GM10847 (cell line): Measurements from ENCODE around the gene FBXO41.

Source experiments
- POLR2A ChIP-seq: IDR thresholded peaks from 2 replicates; pipeline ENCODE4 v1.6.1; 2011; ENCODE audit not compliant: insufficient read length; ENCODE audit errors: extremely low read depth

Gene FBXO41

GRCh38 chr2:73268830-73269685 lies 15.2 kb downstream of the FBXO41 start:
- TF ChIP-seq POLR2A = no peak

DNA sequence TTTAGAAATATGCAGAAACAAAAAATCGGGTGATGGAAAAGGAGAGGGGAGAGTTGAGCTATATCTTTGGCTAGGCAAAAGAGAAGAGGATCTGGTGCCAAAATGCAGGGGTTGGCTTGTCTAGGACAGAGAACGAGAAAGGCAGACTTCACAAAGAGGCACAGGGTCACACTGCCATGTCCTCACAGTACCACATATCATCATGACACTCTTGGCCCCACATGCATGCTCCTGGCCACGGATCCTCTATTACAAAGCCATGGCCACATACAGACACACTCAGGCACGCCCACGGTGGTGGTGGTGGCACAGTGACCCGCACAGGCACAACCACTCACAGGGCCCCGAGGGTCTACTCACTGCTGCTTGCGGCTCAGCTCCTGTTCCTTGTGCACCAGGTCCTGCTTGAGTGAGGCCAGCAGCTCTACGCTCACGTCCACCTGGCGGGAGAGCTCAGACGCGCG lies 15.9 kb downstream of the FBXO41 start:
- TF ChIP-seq POLR2A = no peak

DNA sequence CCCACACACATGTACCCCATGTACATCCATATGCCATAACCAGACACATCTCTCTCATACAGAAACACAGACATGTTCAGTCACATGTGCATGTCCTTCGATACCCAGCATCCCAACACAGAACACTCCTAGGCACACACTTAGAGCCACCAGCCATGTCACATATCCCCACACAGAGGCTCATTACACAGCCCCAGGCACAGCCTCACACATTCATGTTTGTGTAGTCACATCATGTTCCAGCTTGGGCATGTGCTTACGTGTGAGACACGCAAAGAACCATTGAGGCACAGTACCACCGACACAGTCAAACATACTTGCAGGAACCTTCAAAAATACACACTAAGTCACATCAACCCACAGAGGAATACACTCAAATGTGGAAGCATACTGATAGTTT lies 17.3 kb downstream of the FBXO41 start:
- no peak for TF ChIP-seq POLR2A

- TF ChIP-seq POLR2A = no peak
Measured at GRCh38 chr2:73266061-73266901, 18.0 kb downstream of the FBXO41 start.

DNA sequence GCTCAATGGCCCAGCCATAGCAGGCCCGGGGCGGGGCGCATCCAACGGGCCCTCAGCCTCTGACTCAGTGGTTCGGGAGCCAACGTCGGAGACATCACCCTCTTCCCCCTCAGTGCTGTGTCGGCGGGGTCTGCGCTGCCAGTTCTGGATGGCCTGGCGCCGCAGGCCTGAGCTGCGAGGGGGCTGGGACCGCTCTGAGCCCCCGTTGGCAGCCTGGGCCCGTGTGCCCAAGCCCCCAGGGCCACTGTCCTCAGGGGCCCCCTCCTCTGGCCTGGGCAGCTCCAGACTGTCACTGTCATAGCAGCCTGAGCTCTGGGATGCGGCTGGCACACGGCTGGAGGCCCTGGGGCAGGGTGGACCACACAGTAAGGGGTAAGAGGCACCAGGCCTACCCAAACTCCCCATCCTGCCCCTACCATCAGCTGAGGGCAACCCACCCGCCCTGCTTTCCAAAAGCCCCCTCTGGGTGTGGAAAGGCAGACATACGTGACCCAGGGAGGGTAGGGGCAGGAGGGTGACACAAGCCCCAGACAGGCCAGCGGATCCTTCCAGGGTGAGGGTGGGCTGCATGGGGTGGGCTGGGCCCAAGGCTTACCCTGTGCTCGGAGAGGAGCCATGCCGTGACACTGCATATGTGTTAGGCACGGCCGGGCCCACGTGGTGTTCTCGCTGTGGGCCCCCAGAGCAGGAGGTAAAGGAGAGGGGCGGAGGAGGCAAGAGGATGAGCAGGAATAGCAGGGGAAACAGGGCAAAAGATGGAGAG lies 18.8 kb downstream of the FBXO41 start:
- TF ChIP-seq POLR2A = no peak

DNA sequence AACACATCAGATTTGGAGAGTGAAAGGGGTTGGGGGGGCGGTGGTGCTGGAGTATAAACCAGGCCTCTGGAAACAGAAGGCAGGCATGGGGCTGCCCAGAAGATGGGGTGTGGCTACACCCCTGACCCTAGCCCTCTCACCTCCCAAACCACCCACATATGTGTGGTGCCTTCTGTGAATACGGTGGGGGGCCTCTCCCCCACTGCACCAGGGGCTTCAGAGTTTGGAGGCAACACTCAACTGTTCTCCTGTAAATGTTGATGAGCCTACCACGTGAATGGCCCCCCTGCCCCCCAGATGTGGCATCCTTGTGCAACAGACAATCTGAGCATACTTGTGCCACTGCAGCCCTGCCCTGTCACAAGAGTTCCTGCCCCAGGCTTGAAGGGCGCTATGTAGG lies 19.5 kb downstream of the FBXO41 start:
- no peak for TF ChIP-seq POLR2A

- TF ChIP-seq POLR2A = no peak
Measured at GRCh38 chr2:73264332-73264606, 20.0 kb downstream of the FBXO41 start.

- no peak for TF ChIP-seq POLR2A
Measured at GRCh38 chr2:73263540-73264331, 20.5 kb downstream of the FBXO41 start.

- TF ChIP-seq POLR2A = no peak
Measured at GRCh38 chr2:73262108-73262651, 22.1 kb downstream of the FBXO41 start.

- TF ChIP-seq POLR2A = no peak
Measured at GRCh38 chr2:73260338-73260984, 23.8 kb downstream of the FBXO41 start.

DNA sequence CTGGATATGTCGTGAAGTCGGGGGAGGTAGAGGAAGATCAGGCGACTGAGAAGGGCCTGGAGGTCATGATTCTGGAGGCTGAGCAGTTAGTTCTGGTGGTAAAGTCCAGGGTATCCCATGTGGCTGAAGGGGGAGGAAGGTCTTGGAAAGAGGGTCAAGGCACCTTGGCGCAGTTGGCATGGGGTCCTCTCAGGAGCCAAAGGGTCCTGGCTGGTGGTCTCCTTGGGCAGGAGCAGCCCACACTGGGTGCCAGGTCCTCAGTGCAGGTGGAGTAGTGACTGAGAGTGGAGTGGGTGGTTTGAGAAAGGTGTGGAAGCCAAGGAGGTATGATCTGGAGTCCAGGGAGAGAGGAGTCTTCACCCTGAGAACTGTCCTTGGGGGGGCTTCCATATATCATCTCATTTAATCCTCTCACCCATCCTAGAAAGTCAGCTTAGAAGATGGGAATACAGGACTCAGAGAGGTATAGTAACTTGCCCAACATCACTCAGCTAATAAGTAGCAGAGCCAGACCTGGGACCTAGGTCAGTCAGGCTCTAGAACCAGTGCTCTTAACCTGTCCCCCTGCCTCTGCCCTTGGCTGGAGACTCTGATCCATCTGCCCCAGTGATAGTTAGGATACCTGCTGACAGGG lies 24.5 kb downstream of the FBXO41 start:
- no peak for TF ChIP-seq POLR2A

DNA sequence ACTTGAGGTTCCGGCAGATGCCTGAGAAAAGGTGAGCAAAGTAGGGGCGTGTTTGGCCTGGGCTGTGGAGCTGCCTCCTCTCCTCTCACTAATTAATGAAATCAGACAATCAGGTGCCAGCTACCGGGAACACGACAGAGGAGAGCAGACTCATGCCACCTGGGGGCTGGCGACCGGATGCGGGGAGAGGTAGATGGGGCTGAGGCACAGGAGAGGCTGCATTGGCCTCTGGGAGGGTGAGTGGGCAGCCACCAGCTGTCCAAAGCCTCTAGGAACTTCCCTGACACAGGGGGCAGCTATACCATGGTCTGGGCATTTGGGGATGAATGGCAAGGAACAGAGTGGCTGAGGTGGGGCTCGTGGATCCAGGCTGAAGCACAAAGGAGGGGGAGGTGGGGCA lies 25.0 kb downstream of the FBXO41 start:
- no peak for TF ChIP-seq POLR2A

DNA sequence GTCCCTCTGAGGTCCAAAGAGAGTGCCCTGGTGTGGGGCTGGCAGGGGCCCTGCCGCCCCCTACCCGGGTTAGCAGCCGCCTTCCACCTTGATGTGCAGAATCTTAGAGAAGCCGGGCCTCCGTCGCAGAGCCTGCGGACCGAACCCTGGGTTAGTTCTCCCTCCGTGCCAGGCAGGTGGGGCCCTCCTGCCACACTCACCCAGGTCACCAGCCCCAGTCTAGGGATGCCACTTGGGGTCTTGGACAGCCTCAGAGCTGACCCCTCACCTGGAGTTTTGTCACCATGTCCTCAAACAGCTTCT lies 25.4 kb downstream of the FBXO41 start:
- no peak for TF ChIP-seq POLR2A
